ACHN (cell line): ENCODE data around the gene RAB11A.

Experiments used
- DNase-seq: peaks from one replicate; pipeline ENCODE4 v3.0.0-alpha.2; 2015
- in situ Hi-C: cut with HindIII; loops from 2 replicates; pipeline ENCODE4 v1.10.0; 2017; ENCODE audit warnings: low sequenced_read_pairs, low pct_ligation_motif_present, low pct_unique_long_range_greater_than_20kb

The RAB11A gene

GRCh38 chr15:65869126-65869953 lies at the start of gene RAB11A:
TSS of gene RAB11A (plus strand) at chr15:65869491. CDS start at chr15:65869586, 95 bp downstream.
- in situ Hi-C loops: loop anchor here (25.0 kb wide), 1 partner anchor 232 kb away; no protein-coding TSS in a partner anchor
- peak; percentile 92 for DNase-seq

DNA sequence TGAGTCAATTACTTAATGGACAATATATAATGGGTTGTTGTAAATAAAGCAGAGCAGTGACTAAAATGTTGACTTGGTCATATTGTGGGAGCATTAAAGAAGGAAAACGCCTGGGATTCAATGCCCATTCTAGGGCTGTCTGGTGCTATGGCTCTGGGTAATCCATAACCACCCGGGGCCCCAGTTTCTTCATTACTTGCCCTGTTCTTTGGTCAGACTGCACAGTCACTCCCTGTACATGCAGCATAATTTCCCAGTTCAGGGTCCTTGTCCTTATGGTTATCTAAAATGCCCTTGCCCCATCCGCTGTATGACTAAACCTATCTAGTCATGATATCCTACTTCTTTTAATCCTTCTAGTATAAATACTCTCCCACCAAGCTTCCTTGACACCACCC lies 49.7 kb upstream of the RAB11A start:
- in situ Hi-C loops: no loop called here
- no peak for DNase-seq

GRCh38 chr15:65821070-65821469 lies 48.2 kb upstream of the RAB11A start:
- DNase-seq: no peak
- in situ Hi-C loops: no loop called here

GRCh38 chr15:65822316-65822715 lies 47.0 kb upstream of the RAB11A start:
- in situ Hi-C loops: no loop called here
- DNase-seq: no peak

- in situ Hi-C loops: no loop called here
- DNase-seq: peak; percentile 71
Measured at GRCh38 chr15:65824031-65824743, 45.1 kb upstream of the RAB11A start.

DNA sequence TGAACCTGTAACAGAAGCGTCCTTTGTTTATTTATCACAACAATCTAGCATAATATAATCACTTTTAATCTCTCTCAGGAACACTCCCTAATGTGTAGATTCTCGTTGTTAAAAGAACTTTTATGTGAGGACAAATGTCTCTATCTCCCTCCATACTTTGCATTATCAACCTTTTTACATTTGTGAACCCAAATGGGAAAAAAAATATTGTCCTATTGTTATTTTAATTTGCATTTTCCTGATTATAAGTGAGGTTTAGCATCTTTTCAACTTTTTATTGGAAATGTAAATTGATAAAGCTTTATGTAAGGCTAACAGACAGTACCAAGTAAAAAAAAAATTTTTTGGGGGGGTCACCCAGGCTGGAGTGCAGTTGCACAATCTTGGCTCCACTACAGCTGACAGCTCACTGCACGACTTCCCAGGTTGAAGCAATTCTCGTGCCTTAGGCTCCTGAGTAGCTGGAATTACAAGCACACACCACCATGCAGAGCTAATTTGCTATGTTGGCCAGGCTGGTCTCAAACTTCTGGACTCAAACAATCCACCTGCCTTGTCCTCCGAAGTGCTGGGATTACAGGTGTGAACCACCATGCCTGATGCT lies 44.2 kb upstream of the RAB11A start:
- in situ Hi-C loops: no loop called here
- DNase-seq: no peak

DNA sequence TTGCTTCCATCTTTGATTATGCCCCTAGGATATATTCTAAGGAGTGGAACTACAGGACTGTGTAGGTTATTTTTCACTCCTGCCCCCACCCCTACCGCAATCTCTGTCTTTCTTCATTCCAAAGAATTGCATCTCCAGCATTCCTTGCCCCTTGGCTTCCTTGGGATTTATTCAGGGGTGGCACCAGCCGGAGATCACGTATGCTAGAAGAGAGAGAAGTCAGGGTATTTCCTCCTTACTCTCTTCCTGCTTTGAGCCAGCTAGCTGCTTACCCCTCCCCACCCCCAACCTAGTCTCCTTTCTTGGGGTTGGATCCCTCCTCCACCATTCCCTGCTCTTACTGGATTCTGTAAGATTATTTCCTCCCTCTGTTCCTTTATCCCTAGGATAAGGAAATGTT lies 42.2 kb upstream of the RAB11A start:
- no peak for DNase-seq
- in situ Hi-C loops: no loop called here

- in situ Hi-C loops: no loop called here
Measured at GRCh38 chr15:65828585-65828984, 40.7 kb upstream of the RAB11A start.

DNA sequence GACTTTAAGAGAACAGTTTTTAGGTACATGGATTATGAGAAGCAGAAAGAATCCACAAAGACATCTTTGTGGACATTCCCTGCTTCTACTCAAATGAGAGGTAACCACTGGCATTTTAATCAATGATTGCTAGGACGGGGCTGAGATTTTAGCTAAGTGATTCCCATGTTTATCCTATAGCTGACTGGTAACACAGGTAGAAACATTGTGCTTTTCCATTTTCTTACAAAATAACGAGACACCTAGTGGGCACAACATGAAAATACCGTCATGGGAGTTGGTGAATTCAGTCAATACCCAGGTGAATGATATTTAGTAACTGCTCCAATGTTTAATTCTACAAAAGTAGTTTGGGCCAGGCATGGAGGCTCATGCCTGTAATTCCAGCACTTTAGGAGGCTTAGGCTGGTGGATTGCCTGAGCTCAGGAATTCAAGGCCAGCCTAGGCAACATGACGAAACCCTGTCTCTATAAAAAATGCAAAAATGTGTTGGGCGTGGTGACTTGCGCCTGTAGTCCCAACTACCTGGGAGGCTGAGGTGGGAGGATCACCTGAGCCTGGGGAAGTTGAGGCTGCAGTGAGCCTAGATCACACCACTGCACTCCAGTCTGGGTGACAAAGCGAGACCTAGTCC lies 40.0 kb upstream of the RAB11A start:
- in situ Hi-C loops: no loop called here
- peak; percentile 39 for DNase-seq

More at GRCh38 chr15:65828585-65828984, 40.7 kb upstream of the RAB11A start:
- DNase-seq: no peak

GRCh38 chr15:65832549-65833364 lies 36.5 kb upstream of the RAB11A start:
- peak; percentile 64 for DNase-seq
- in situ Hi-C loops: no loop called here

DNA sequence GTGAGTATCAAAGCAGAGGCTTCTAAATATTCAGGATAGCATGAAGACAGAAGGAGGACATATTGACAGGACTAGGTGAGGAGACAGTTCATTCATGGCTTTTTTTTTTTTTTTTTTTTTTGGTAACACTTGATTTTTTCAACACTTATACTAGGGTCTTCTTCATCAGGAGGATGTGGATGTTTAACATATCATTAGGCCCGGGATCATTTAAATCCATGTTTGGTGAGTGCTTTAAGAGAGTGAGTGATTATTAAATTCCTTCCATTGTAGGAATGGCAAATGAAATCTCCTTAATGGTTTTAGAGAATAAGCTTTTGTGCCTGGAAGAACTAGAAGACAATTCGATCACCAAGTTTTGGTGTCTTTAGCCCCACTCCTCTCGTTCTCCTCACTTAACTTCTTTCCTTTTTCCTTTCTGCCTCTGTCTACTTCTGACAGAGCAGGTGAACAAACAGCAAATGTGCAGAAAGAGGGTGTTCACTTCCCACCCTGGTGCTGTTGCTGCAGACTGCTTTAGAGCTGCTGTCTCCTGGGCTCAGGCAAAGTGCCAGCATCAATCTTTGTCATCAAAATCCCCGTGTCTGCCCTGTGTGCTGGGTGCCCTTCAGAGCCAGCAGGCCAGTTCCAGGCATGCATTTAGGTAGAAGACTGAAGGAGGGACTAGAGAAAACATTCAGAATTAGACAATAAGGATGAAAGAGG lies 35.6 kb upstream of the RAB11A start:
- DNase-seq: no peak
- in situ Hi-C loops: no loop called here

- in situ Hi-C loops: no loop called here
Measured at GRCh38 chr15:65834603-65835282, 34.5 kb upstream of the RAB11A start.

DNA sequence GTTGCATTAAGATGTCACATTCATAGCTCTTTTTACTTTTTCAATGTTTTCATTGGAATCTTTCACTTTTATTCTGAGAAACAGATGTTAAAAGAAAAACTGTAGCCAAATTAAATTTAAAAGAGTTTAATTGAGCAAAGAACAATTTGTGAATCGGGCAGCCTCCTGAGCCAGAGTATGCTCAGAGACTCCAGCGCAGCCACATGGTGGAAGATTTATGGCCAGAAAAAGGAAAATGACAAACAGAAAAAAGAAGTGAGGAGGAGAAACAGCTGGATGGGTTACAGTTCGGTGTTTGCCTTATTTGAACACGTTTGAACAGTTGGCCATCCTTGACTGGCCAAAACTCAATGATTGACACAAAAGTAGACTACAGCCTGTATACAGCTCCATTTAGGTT lies 33.8 kb upstream of the RAB11A start:
- in situ Hi-C loops: no loop called here
- no peak for DNase-seq

More at GRCh38 chr15:65834603-65835282, 34.5 kb upstream of the RAB11A start:
- no peak for DNase-seq

GRCh38 chr15:65836665-65837064 lies 32.6 kb upstream of the RAB11A start:
- in situ Hi-C loops: no loop called here
- no peak for DNase-seq

GRCh38 chr15:65837301-65838294 lies 31.7 kb upstream of the RAB11A start:
- in situ Hi-C loops: no loop called here
- DNase-seq: no peak

DNA sequence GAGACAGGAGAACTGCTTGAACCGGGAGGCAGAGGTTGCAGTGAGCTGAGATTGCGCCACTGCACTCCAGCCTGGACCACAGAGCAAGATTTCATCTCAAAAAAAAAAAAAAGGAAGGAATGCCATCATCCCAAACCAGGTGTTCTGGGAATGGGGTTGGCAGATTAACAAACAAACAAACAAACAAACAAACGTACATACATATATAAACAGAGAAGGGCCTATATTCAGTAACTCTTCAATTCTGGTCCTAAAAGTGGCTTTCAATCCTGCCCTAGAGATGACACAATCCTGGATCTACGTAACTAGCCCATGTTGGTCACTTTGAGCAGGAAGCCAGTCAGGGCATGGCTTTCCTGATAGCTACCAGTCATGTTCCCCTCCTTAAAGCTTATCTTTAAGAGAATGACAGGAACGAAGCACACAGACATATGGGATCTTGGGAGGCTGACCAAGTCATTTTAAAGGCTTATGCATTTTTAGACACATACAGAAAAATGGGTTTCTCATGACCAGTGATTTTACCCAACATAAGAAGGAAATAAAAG lies 29.9 kb upstream of the RAB11A start:
- in situ Hi-C loops: no loop called here
- no peak for DNase-seq
